Astrocyte (in vitro differentiated cells and primary cell): ENCODE results near the gene TMEM60. TPM values are rescaled to one million over a fixed set of nuclear protein-coding genes. Genes with fewer than 3 reads are reported as not detected.

Source experiments
- DNase-seq: peaks from one replicate; pipeline ENCODE4 v3.0.0-alpha.2; 2010; ENCODE audit warnings: low read depth
- FAIRE-seq: peaks from 2 replicates; lab custom pipeline; 2011; peaks lifted over from hg19 to GRCh38; lab: Jason Lieb, UNC
- H2AFZ ChIP-seq: 2 replicates; pipeline ENCODE4 v1.6.0; 2012; ENCODE audit warnings: low read depth, low read length, inconsistent platforms
- H3K27ac ChIP-seq: 2 replicates; pipeline ENCODE4 v1.5.1; 2011; ENCODE audit warnings: low read depth, low read length, inconsistent platforms
- H3K27me3 ChIP-seq: 2 replicates; pipeline ENCODE4 v1.6.0; 2011; ENCODE audit warnings: low read length, inconsistent platforms; ENCODE audit not compliant: insufficient read depth
- H3K36me3 ChIP-seq: 2 replicates; pipeline ENCODE4 v1.5.1; 2011; ENCODE audit warnings: low read length, inconsistent platforms; ENCODE audit not compliant: insufficient read depth
- H3K4me1 ChIP-seq: 2 replicates; pipeline ENCODE4 v1.5.1; 2011; ENCODE audit warnings: low read length, inconsistent platforms; ENCODE audit not compliant: insufficient read depth
- H3K4me2 ChIP-seq: 2 replicates; pipeline ENCODE4 v1.6.0; 2012; ENCODE audit warnings: low read length, inconsistent platforms
- H3K4me3 ChIP-seq: 2 replicates; pipeline ENCODE4 v1.5.1; 2011; ENCODE audit warnings: low read depth, mild to moderate bottlenecking, low read length, inconsistent platforms; ENCODE audit not compliant: insufficient read depth
- H3K79me2 ChIP-seq: 2 replicates; pipeline ENCODE4 v1.6.0; 2012; ENCODE audit warnings: mild to moderate bottlenecking, low read length, inconsistent platforms; ENCODE audit not compliant: insufficient read depth
- H3K9ac ChIP-seq: 2 replicates; pipeline ENCODE4 v1.6.0; 2012; ENCODE audit warnings: mild to moderate bottlenecking, low read length, inconsistent platforms
- H3K9me3 ChIP-seq: 2 replicates; pipeline ENCODE4 v1.5.1; 2012; ENCODE audit warnings: low read depth, mild to moderate bottlenecking, low read length, inconsistent platforms; ENCODE audit not compliant: insufficient read depth
- H4K20me1 ChIP-seq: 2 replicates; pipeline ENCODE4 v1.6.0; 2012; ENCODE audit warnings: low read length, inconsistent platforms; ENCODE audit not compliant: insufficient read depth
- H3K27ac Mint-ChIP-seq: one replicate; pipeline ENCODE4 v1.8.0; 2021; ENCODE audit warnings: mild to moderate bottlenecking, mixed read lengths; ENCODE audit not compliant: unreplicated experiment
- H3K27me3 Mint-ChIP-seq: one replicate; pipeline ENCODE4 v1.8.0; 2021; ENCODE audit warnings: low read depth, mixed read lengths; ENCODE audit not compliant: unreplicated experiment
- H3K36me3 Mint-ChIP-seq: one replicate; pipeline ENCODE4 v1.8.0; 2021; ENCODE audit warnings: low read depth, mixed read lengths; ENCODE audit not compliant: unreplicated experiment
- H3K4me1 Mint-ChIP-seq: one replicate; pipeline ENCODE4 v1.8.0; 2021; ENCODE audit warnings: low read depth, mixed read lengths; ENCODE audit not compliant: unreplicated experiment
- H3K4me3 Mint-ChIP-seq: one replicate; pipeline ENCODE4 v1.8.0; 2021; ENCODE audit warnings: mild to moderate bottlenecking, moderate library complexity, mixed read lengths; ENCODE audit not compliant: unreplicated experiment
- H3K9me3 Mint-ChIP-seq: one replicate; pipeline ENCODE4 v1.8.0; 2021; ENCODE audit warnings: mild to moderate bottlenecking, mixed read lengths; ENCODE audit not compliant: unreplicated experiment
- CTCF ChIP-seq: IDR thresholded peaks from 2 replicates; pipeline ENCODE4 v1.5.1; 2011; ENCODE audit warnings: low read depth, mild to moderate bottlenecking, inconsistent platforms, low read length, moderate library complexity; ENCODE audit not compliant: insufficient read depth
- EZH2 ChIP-seq: IDR thresholded peaks from 2 replicates; pipeline ENCODE4 v1.6.1; 2012; ENCODE audit warnings: mild to moderate bottlenecking, low read length, inconsistent platforms; ENCODE audit not compliant: insufficient read depth
- total RNA-seq: library from RNA; stranded (reverse); gene quantifications from 2 replicates; pipeline ENCODE4 v1.2.1, GENCODE V29; 2021

TMEM60 gene
- total RNA-seq, 1 donor from 2014 or later = 12.2 TPM

- no peak for FAIRE-seq
Measured at GRCh38 chr7:77757589-77757988, 40.6 kb downstream of the TMEM60 start.

GRCh38 chr7:77753173-77753572 is 45.1 kb downstream of the TMEM60 start:
- no peaks in the 10 kb centered on the region for H3K27me3 ChIP-seq
- no peak overlapping the region for H3K4me2 ChIP-seq
- Mint-ChIP-seq H3K4me3 (no peak overlapping the region), H3K27me3 (no peaks in the 10 kb centered on the region), H3K36me3 (peaks cover 8% of the 10 kb centered on the region), H3K9me3 (no peaks in the 10 kb centered on the region), H3K4me1 (peaks cover 5% of the 10 kb centered on the region), H3K27ac (no peak overlapping the region)
- no peak overlapping the region for H2AFZ ChIP-seq
- no peak overlapping the region for H3K27ac ChIP-seq
- no peak overlapping the region for H3K4me3 ChIP-seq
- TF ChIP-seq CTCF = no peak
- no peak for TF ChIP-seq EZH2
- no peaks in the 10 kb centered on the region for H3K4me1 ChIP-seq
- FAIRE-seq = no peak
- peaks cover 8% of the 10 kb centered on the region for H3K36me3 ChIP-seq
- DNase-seq = no peak
- peaks cover 22% of the 10 kb centered on the region for H3K79me2 ChIP-seq
- H3K9me3 ChIP-seq = no peaks in the 10 kb centered on the region
- no peak overlapping the region for H3K9ac ChIP-seq
- peaks cover 22% of the 10 kb centered on the region for H4K20me1 ChIP-seq

More at GRCh38 chr7:77757589-77757988, 40.6 kb downstream of the TMEM60 start:
- no peaks in the 10 kb centered on the region for H3K27me3 ChIP-seq
- H3K9me3 ChIP-seq = no peaks in the 10 kb centered on the region
- Mint-ChIP-seq H3K4me3 (no peak overlapping the region), H3K9me3 (no peaks in the 10 kb centered on the region), H3K4me1 (peaks cover 1% of the 10 kb centered on the region), H3K27ac (no peak overlapping the region), H3K36me3 (no peaks in the 10 kb centered on the region), H3K27me3 (no peaks in the 10 kb centered on the region)
- H3K4me3 ChIP-seq = no peak overlapping the region
- no peak overlapping the region for H3K4me2 ChIP-seq
- no peak overlapping the region for H3K27ac ChIP-seq
- H3K79me2 ChIP-seq = peaks cover 41% of the 10 kb centered on the region
- no peak overlapping the region for H2AFZ ChIP-seq
- TF ChIP-seq EZH2 (no peak), CTCF (no peak)
- H3K36me3 ChIP-seq = peaks cover 3% of the 10 kb centered on the region
- no peak overlapping the region for H3K9ac ChIP-seq
- H3K4me1 ChIP-seq = no peaks in the 10 kb centered on the region
- DNase-seq = no peak
- H4K20me1 ChIP-seq = peaks cover 18% of the 10 kb centered on the region

GRCh38 chr7:77752016-77752415 is 46.2 kb downstream of the TMEM60 start:
- Mint-ChIP-seq H3K27ac (no peak overlapping the region), H3K4me1 (peaks cover 5% of the 10 kb centered on the region), H3K4me3 (no peak overlapping the region), H3K9me3 (no peaks in the 10 kb centered on the region), H3K36me3 (peaks cover 10% of the 10 kb centered on the region), H3K27me3 (no peaks in the 10 kb centered on the region)
- Histone ChIP-seq H4K20me1 (peaks cover 24% of the 10 kb centered on the region), H2AFZ (no peak overlapping the region), H3K9ac (no peak overlapping the region), H3K4me3 (no peak overlapping the region), H3K4me1 (no peaks in the 10 kb centered on the region), H3K79me2 (peaks cover 25% of the 10 kb centered on the region), H3K9me3 (no peaks in the 10 kb centered on the region), H3K36me3 (peaks cover 8% of the 10 kb centered on the region), H3K27me3 (no peaks in the 10 kb centered on the region), H3K27ac (no peak overlapping the region), H3K4me2 (no peak overlapping the region)
- no peak for DNase-seq
- TF ChIP-seq EZH2 = no peak
- TF ChIP-seq CTCF = no peak
- no peak for FAIRE-seq
